Adrenal gland (tissue), 12 donors: ENCODE measurements around the gene NUDCD3. TPM values are rescaled to one million over a fixed set of nuclear protein-coding genes. Genes with fewer than 3 reads are reported as not detected.

Experiments
- DNase-seq, 7 donors: peaks; one replicate each; pipeline ENCODE4 v3.0.0-alpha.2; 2019 to 2020
- H3K27ac ChIP-seq, 5 donors: fragments of 200-600 bp; sonication (generic) in 4 of 5; 1 replicate in 3 of 5; 2 replicates in 2 of 5; pipeline versions ENCODE4 v1.5.1 to v1.8.0; 2016 to 2020; ENCODE audit warnings: mild to moderate bottlenecking in 1 of 5
- H3K27me3 ChIP-seq: fragments of 200-600 bp; 2 replicates; pipeline ENCODE4 v1.8.0; 2021
- H3K36me3 ChIP-seq, 2 donors: fragments of 200-600 bp; replicated peaks in 1 of 2; 1 replicate in 1 of 2; 2 replicates in 1 of 2; pipeline versions ENCODE4 v1.5.1 to v1.8.0; 2018 to 2022
- H3K4me1 ChIP-seq, 2 donors: fragments of 200-600 bp; replicated peaks in 1 of 2; 1 replicate in 1 of 2; 2 replicates in 1 of 2; pipeline versions ENCODE4 v1.5.1 to v1.8.0; 2018 to 2021
- H3K4me3 ChIP-seq, 4 donors: fragments of 200-600 bp; sonication (generic) in 3 of 4; one replicate each; pipeline ENCODE4 v1.5.1; 2016 to 2018
- H3K9me3 ChIP-seq, 3 donors: fragments of 200-600 bp; sonication (generic) in 1 of 3; replicated peaks in 1 of 3; 1 replicate in 2 of 3; 2 replicates in 1 of 3; pipeline versions ENCODE4 v1.5.1 to v1.8.0; 2016 to 2021
- CTCF ChIP-seq, 6 experiments: fragments of 450-650 bp in 4 of 6; fragments of 200-600 bp in 2 of 6; sonication (generic) in 1 of 6; IDR thresholded peaks; 1 replicate in 5 of 6; 2 replicates in 1 of 6; pipeline versions ENCODE4 v1.5.1 to v1.8.0; 2016 to 2021; ENCODE audit warnings: antibody characterized with exemption in 6 of 6, mild to moderate bottlenecking in 2 of 6, moderate library complexity in 1 of 6
- POLR2A ChIP-seq, 2 donors: fragments of 450-650 bp; IDR thresholded peaks; one replicate each; pipeline ENCODE4 v1.6.1; 2017; ENCODE audit warnings: antibody characterized with exemption in 2 of 2, mild to moderate bottlenecking in 2 of 2, moderate library complexity in 1 of 2
- WGBS, 4 donors: extraction: QIAGEN DNeasy Blood & Tissue Kit in 2 of 4; methylation state at CpG; one replicate each; pipeline versions ENCODE4 v1.1.5 to v1.1.7; 2013 to 2017; 5-methylcytosine and 5-hydroxymethylcytosine counted together
- intact Hi-C, 2 donors: fragments of 100-400 bp; cut with DNase I; formaldehyde crosslinking; loops; one replicate each; pipeline versions ENCODE4 v1.14.1 to v1.15.0; 2022 to 2023
- polyA plus RNA-seq, 3 donors: library from polyadenylated mRNA; stranded (reverse); fragments of 200-250 nt in 2 of 3; fragments of 350-450 nt in 1 of 3; fragmentation: Illumina TruSeq in 1 of 3; extraction: RNeasy Lipid Tissue Mini Kit (QIAGEN cat#74804) in 1 of 3; gene quantifications; one replicate each; pipeline ENCODE4 v1.2.3, GENCODE V29; 2013 to 2014
- total RNA-seq, 9 donors: library from RNA; depleted of rRNA in 4 of 9; stranded (reverse); fragments of >200 nt in 4 of 9; fragments of 120-200 nt in 1 of 9; fragmentation: NEBNext Ultra II Directional in 1 of 9; extraction: Animal tissue kit (Norgen Biotek cat#: 25700) in 1 of 9; gene quantifications; one replicate each; pipeline versions ENCODE4 v1.1.0 to v1.2.4, GENCODE V29; 2013 to 2023
- donor health status: healthy with polysubstance abuse.
- donor health status: Bipolar disorder and iron deficiency.
- donor health status: DM: yes; HTN: yes; CAD: no.
- donor health status: DM: no; HTN: no; CAD: no.
- donor health status: DM: no; HTN: no; CAD: no.
- donor health status: DM: yes; HTN: yes; CAD: no.

The NUDCD3 gene
- total and polyA plus RNA-seq, 12 donors: 30.5 to 136 (median 71.1) TPM

DNA sequence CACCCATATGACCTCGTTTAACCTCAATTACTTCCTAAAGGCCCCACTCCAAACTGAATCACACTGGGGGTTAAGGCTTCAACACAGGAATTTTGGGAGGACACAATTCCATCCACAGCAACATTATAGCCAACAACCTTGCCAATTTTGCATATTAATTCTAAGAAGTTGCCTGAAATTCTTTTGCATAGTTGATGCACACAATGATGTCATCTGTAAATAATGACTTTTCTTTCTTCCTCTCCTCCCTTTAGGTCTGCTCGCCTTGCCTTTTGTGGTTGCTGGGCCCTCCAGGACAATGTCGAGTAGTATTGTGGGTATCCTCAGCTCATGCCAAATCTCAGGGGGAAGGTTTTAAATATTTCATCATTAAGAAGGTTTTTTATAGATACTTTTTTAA is 149.1 kb downstream of the NUDCD3 start:
- H3K4me1 ChIP-seq: no peaks in the 10 kb centered on the region
- WGBS, 4 donors: 78 to 90% (median 80%) methylated on average over 3 of the region's 3 CpGs
- no peak overlapping the region for H3K27ac ChIP-seq
- intact Hi-C loops: no loop called here
- H3K36me3 ChIP-seq: no peaks in the 10 kb centered on the region
- no peak overlapping the region for H3K4me3 ChIP-seq
- H3K9me3 ChIP-seq: no peaks in the 10 kb centered on the region
- TF ChIP-seq CTCF (IDR thresholded peaks at IDR 0.05): no peak
- TF ChIP-seq POLR2A (IDR thresholded peaks at IDR 0.05): no peak
- DNase-seq: no peak
- no peaks in the 10 kb centered on the region for H3K27me3 ChIP-seq

- no peak for DNase-seq
- Histone ChIP-seq H3K4me1 (no peaks in the 10 kb centered on the region), H3K27me3 (no peaks in the 10 kb centered on the region), H3K36me3 (no peaks in the 10 kb centered on the region), H3K4me3 (no peak overlapping the region), H3K27ac (no peak overlapping the region), H3K9me3 (no peaks in the 10 kb centered on the region)
- intact Hi-C loops: no loop called here
- TF ChIP-seq CTCF (IDR thresholded peaks at IDR 0.05) (no peak), POLR2A (IDR thresholded peaks at IDR 0.05) (no peak)
- 67 to 75% (median 72%) methylated on average over 3 of the region's 3 CpGs for WGBS, 4 donors
These were observed 151.9 kb downstream of the NUDCD3 start for GRCh38 chr7:44338600-44338999.

GRCh38 chr7:44336491-44336890 is 154.0 kb downstream of the NUDCD3 start:
- H3K36me3 ChIP-seq: no peaks in the 10 kb centered on the region
- WGBS, 4 donors: 88 to 91% (median 89%) methylated on average over 11 of the region's 11 CpGs
- no peak overlapping the region for H3K4me3 ChIP-seq
- H3K9me3 ChIP-seq: no peaks in the 10 kb centered on the region
- intact Hi-C loops: no loop called here
- H3K27me3 ChIP-seq: no peaks in the 10 kb centered on the region
- H3K4me1 ChIP-seq: no peaks in the 10 kb centered on the region
- no peak for TF ChIP-seq POLR2A (IDR thresholded peaks at IDR 0.05)
- no peak for TF ChIP-seq CTCF (IDR thresholded peaks at IDR 0.05)
- no peak overlapping the region for H3K27ac ChIP-seq
- DNase-seq: no peak

GRCh38 chr7:44335184-44335583 is 155.3 kb downstream of the NUDCD3 start:
- Histone ChIP-seq H3K27ac (no peak overlapping the region), H3K9me3 (no peaks in the 10 kb centered on the region), H3K4me3 (no peak overlapping the region), H3K36me3 (no peaks in the 10 kb centered on the region), H3K27me3 (no peaks in the 10 kb centered on the region), H3K4me1 (no peaks in the 10 kb centered on the region)
- intact Hi-C loops: no loop called here
- 88 to 98% (median 92%) methylated on average over 1 to 4 of the region's 4 CpGs for WGBS, 4 donors
- no peak for DNase-seq
- TF ChIP-seq CTCF (IDR thresholded peaks at IDR 0.05) (no peak), POLR2A (IDR thresholded peaks at IDR 0.05) (no peak)
